Spleen (tissue), 7 donors: Measurements from ENCODE around the gene ABHD2.

Experiments
- POLR2A ChIP-seq, 3 donors: fragments of 450-650 bp; IDR thresholded peaks; one replicate each; pipeline ENCODE4 v1.5.1; 2017; ENCODE audit warnings: antibody characterized with exemption in 3 of 3, mild to moderate bottlenecking in 1 of 3
- POLR2AphosphoS5 ChIP-seq, 3 donors: sonication (generic); formaldehyde crosslinking; IDR thresholded peaks; one replicate each; pipeline ENCODE4 v1.5.1; 2017; ENCODE audit warnings: antibody characterized with exemption in 3 of 3
- TF ChIP-seq, protein P1 (sequence below), 11 experiments: fragments of 200-600 bp in 7 of 11; fragments of 450-650 bp in 4 of 11; sonication (generic) in 4 of 11; IDR thresholded peaks in 8 of 11; conservative IDR thresholded peaks in 3 of 11; 1 replicate in 7 of 11; 2 replicates in 4 of 11; pipeline versions ENCODE4 v1.4.0 to v1.8.0; 2016 to 2021; ENCODE audit warnings: antibody characterized with exemption in 11 of 11, inconsistent platforms in 4 of 11, mild to moderate bottlenecking in 1 of 11
- donor health status: DM: no; HTN: no; CAD: no; lungs with moderate emphysema.
- donor health status: DM: no; HTN: no; CAD: no.
- donor health status: DM: no; HTN: no; CAD: no.

- TF ChIP-seq, protein P1, sequence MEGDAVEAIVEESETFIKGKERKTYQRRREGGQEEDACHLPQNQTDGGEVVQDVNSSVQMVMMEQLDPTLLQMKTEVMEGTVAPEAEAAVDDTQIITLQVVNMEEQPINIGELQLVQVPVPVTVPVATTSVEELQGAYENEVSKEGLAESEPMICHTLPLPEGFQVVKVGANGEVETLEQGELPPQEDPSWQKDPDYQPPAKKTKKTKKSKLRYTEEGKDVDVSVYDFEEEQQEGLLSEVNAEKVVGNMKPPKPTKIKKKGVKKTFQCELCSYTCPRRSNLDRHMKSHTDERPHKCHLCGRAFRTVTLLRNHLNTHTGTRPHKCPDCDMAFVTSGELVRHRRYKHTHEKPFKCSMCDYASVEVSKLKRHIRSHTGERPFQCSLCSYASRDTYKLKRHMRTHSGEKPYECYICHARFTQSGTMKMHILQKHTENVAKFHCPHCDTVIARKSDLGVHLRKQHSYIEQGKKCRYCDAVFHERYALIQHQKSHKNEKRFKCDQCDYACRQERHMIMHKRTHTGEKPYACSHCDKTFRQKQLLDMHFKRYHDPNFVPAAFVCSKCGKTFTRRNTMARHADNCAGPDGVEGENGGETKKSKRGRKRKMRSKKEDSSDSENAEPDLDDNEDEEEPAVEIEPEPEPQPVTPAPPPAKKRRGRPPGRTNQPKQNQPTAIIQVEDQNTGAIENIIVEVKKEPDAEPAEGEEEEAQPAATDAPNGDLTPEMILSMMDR (IDR thresholded peaks at IDR 0.05 in 8 of 11, conservative IDR thresholded peaks at IDR 0.05 in 3 of 11), result no peak
- TF ChIP-seq POLR2A (IDR thresholded peaks at IDR 0.05) (no peak), POLR2AphosphoS5 (IDR thresholded peaks at IDR 0.05) (no peak)
Observed at GRCh38 chr15:89172921-89173320, 84.7 kb downstream of the ABHD2 start.
